GM12801 (cell line): ENCODE measurements around the gene BMP8B.

Experiments used
- TF ChIP-seq, protein P1 (sequence below): IDR thresholded peaks from one replicate; pipeline ENCODE4 v1.5.1; 2011; ENCODE audit warnings: control low read depth; ENCODE audit not compliant: insufficient read length; ENCODE audit errors: extremely low read depth

BMP8B gene

DNA sequence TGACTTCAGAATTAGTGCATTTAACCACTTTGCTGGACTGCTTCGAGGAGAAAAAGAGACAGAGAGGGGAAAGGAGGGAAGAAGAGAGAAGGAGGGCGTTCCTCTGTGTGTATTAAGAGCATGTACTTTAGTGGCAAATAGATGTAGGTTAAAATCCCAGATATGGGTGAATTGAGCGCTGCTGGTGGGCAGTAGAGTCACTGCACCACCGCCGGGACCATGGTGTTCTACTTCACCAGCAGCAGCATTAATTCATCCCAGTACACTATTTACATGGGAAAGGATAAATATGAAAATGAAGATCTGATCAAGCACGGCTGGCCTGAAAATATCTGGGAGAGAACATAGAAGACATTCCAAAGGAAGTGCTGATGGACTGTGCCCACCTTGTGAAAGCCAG is 70.9 kb downstream of the BMP8B start:
- TF ChIP-seq, protein P1, sequence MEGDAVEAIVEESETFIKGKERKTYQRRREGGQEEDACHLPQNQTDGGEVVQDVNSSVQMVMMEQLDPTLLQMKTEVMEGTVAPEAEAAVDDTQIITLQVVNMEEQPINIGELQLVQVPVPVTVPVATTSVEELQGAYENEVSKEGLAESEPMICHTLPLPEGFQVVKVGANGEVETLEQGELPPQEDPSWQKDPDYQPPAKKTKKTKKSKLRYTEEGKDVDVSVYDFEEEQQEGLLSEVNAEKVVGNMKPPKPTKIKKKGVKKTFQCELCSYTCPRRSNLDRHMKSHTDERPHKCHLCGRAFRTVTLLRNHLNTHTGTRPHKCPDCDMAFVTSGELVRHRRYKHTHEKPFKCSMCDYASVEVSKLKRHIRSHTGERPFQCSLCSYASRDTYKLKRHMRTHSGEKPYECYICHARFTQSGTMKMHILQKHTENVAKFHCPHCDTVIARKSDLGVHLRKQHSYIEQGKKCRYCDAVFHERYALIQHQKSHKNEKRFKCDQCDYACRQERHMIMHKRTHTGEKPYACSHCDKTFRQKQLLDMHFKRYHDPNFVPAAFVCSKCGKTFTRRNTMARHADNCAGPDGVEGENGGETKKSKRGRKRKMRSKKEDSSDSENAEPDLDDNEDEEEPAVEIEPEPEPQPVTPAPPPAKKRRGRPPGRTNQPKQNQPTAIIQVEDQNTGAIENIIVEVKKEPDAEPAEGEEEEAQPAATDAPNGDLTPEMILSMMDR = no peak

DNA sequence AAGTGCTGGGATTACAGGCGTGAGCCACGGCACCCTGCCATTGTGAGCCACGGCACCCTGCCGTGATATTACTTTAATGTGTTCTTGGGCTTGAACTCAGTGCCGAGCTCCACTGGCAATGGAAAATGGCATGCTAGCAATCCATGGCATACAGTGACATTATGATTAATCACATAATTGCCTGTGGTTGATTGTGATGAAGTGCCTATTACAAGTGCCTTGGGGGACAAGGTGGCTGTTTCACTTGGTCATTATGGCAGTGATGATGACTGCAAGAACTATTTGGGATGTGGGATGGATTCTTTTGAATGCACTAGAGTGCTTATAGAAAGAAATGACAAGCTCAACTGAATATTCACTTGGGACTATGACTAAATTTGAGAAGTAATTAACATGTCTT is 75.1 kb downstream of the BMP8B start:
- TF ChIP-seq, protein P1 = no peak

DNA sequence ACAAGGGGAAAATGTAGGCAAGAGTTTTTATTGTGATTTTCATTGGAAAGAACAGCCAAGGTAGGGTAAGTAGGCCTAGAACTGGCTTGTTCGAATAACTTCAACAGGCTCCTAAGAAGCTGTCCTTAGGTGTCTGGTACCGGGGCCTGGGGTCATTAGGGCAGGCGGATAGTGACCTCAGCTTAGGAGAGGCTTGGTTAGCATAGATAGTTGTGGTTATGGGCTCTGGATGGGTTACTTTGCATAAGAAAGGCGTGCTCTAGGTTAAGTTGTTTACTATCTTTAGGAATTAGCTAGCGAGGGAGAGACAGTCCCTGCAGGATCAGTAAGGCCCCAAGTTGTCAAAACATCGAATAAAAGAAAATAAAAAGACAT is 76.7 kb downstream of the BMP8B start:
- TF ChIP-seq, protein P1 = no peak

DNA sequence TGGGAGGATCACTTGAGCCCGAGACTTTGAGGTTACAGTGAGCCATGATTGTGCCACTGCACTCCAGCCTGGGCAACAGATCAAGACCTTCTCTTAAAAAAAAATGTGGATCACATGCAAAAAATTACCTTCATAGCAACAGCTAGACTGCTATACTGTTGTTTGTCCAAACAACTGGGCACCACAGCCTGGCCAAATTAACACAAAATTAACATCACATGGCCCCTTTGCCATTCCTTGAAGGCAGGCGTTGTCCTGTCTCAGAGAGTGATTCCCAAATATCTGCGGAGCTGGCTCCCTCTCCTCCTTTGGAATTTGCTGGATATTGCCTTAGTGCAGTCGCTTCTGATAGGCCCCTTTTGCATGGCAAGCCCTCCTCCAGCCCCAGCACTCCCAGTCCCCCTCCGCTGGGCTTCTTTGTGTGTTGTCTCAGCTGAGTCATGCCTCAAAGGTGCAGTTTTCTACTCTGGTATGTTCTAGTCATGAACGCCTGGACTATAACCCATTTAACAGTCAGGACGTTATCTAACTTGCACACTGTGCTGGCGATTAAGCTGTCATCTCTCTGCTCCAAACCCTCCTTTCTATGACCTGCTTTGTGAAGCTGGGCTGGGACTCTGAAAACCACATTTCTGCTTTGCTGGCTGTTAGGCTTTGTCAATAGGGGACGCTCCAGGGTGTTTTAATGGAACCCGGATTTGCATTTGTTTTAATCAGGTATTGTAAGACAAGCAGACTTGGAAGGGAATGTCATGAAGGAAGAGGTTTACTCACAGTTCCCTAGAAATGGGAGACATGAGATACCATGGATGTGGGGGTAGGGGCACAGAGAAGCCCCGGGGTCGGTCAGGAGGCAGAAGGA is 77.3 kb downstream of the BMP8B start:
- TF ChIP-seq, protein P1 = no peak

DNA sequence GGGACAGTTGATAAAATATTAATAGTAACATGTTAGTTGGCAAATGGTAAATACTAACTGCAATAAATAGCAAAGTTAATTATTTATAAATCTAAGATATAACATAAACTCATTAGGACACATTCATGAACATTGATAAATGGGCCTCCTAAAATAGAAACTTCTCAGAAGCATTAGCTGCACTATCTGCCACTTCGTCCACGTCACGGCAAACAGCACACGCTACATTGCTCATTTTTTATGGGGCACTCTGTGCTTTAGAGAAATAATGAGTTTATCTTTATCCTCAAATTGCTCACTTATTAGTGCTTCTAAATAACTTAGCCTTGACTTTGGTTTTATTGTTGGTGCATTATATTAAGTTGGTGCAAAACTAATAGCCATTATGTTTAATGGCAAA is 81.2 kb downstream of the BMP8B start:
- TF ChIP-seq, protein P1 = no peak
